IMR-90 (cell line): Measurements from ENCODE around the gene GRIFIN. TPM values are rescaled to one million over a fixed set of nuclear protein-coding genes. Genes with fewer than 3 reads are reported as not detected.

Experiments
- ATAC-seq: fragments of 200-7000 bp; cut with Tn5 transposase; 2 replicates; pipeline ENCODE4 v1.9.1; 2020; ENCODE audit warnings: low read depth, mild to moderate bottlenecking, moderate library complexity
- BruUV-seq: library from RNA; stranded (reverse); fragments of 400-500 nt; replicated peaks from 2 replicates; lab custom pipeline; 2021; lab: Mats Ljungman, UMichigan
- CTCF ChIA-PET: fragments of 300-600 bp; formaldehyde crosslinking; extraction: SDS; loops from one replicate; lab custom pipeline; 2021; ENCODE audit warnings: antibody characterized with exemption; lab: Yijun Ruan, JAX
- POLR2A ChIA-PET: fragments of 300-600 bp; sonication (Branson Sonifier 250); formaldehyde crosslinking; loops from one replicate; lab custom pipeline; 2022; ENCODE audit warnings: antibody characterized with exemption; ENCODE audit not compliant: unreplicated experiment; lab: Charles Lee
- DNase-seq: peaks from one replicate; pipeline ENCODE4 v3.0.0; 2013
- H2AFZ ChIP-seq: replicated peaks from 2 replicates; pipeline ENCODE3; 2013; ENCODE audit warnings: low read length, mild to moderate bottlenecking; ENCODE audit not compliant: poor library complexity
- H2AK5ac ChIP-seq: 2 replicates; pipeline ENCODE4 v1.6.1; 2013; ENCODE audit warnings: low read depth, low read length, inconsistent platforms
- H2AK9ac ChIP-seq: replicated peaks from 2 replicates; pipeline ENCODE3; 2013; ENCODE audit warnings: mild to moderate bottlenecking, low read depth, low read length, moderate library complexity; ENCODE audit not compliant: poor library complexity
- H2BK120ac ChIP-seq: 2 replicates; pipeline ENCODE4 v1.6.1; 2013; ENCODE audit warnings: low read depth, low read length, inconsistent platforms
- H2BK15ac ChIP-seq: 3 replicates; pipeline ENCODE4 v1.6.1; 2013; ENCODE audit warnings: low read depth, low read length, inconsistent platforms
- H2BK20ac ChIP-seq: 2 replicates; pipeline ENCODE4 v1.6.1; 2013; ENCODE audit warnings: low read depth, mild to moderate bottlenecking, inconsistent platforms, low read length, moderate library complexity
- H2BK5ac ChIP-seq: 2 replicates; pipeline ENCODE4 v1.6.1; 2013; ENCODE audit warnings: mild to moderate bottlenecking, low read depth, low read length, inconsistent platforms; ENCODE audit not compliant: poor library complexity, severe bottlenecking
- H3K14ac ChIP-seq: replicated peaks from 2 replicates; pipeline ENCODE4 v1.6.1; 2013; ENCODE audit warnings: low read depth, low read length, inconsistent platforms
- H3K18ac ChIP-seq: 2 replicates; pipeline ENCODE4 v1.6.1; 2013; ENCODE audit warnings: low read depth, low read length, control low read depth
- H3K23ac ChIP-seq: 2 replicates; pipeline ENCODE4 v1.6.1; 2013; ENCODE audit warnings: low read depth, low read length, inconsistent platforms
- H3K27ac ChIP-seq: 2 replicates; pipeline ENCODE4 v1.5.1; 2013; ENCODE audit warnings: mild to moderate bottlenecking, control low read depth, low read length; ENCODE audit not compliant: insufficient read depth
- H3K27me3 ChIP-seq: 2 replicates; pipeline ENCODE4 v1.6.1; 2013; ENCODE audit warnings: low read length; ENCODE audit not compliant: control insufficient read depth, insufficient read depth
- H3K36me3 ChIP-seq: 2 replicates; pipeline ENCODE4 v1.6.1; 2013; ENCODE audit warnings: low read length, mixed read lengths; ENCODE audit not compliant: control insufficient read depth, insufficient read depth
- H3K4ac ChIP-seq: 2 replicates; pipeline ENCODE4 v1.6.1; 2013; ENCODE audit warnings: low read depth, low read length, inconsistent platforms
- H3K4me1 ChIP-seq: 2 replicates; pipeline ENCODE4 v1.6.1; 2013; ENCODE audit warnings: low read length, mixed read lengths; ENCODE audit not compliant: control insufficient read depth, insufficient read depth
- H3K4me2 ChIP-seq: 2 replicates; pipeline ENCODE4 v1.6.1; 2013; ENCODE audit warnings: low read depth, mild to moderate bottlenecking, control low read depth, low read length, moderate library complexity
- H3K4me3 ChIP-seq: 2 replicates; pipeline ENCODE4 v1.5.1; 2013; ENCODE audit warnings: low read depth, mild to moderate bottlenecking, control low read depth, low read length, moderate library complexity; ENCODE audit not compliant: insufficient read depth
- H3K56ac ChIP-seq: 2 replicates; pipeline ENCODE4 v1.6.1; 2013; ENCODE audit warnings: low read length, inconsistent platforms; ENCODE audit not compliant: insufficient read depth; ENCODE audit errors: extremely low read depth
- H3K79me1 ChIP-seq, 2 experiments: 2 replicates each; pipeline ENCODE4 v1.6.1; 2013; ENCODE audit warnings: low read length in 2 of 2, inconsistent platforms in 1 of 2, low read depth in 1 of 2
- H3K9ac ChIP-seq: 2 replicates; pipeline ENCODE4 v1.6.1; 2013; ENCODE audit warnings: low read depth, low read length, control low read depth
- H3K9me1 ChIP-seq: 2 replicates; pipeline ENCODE4 v1.6.1; 2013; ENCODE audit warnings: low read length, inconsistent platforms; ENCODE audit not compliant: insufficient read depth
- H3K9me3 ChIP-seq: 2 replicates; pipeline ENCODE4 v1.6.1; 2013; ENCODE audit warnings: low read length; ENCODE audit not compliant: control insufficient read depth, insufficient read depth
- H4K20me1 ChIP-seq: 2 replicates; pipeline ENCODE4 v1.6.1; 2013; ENCODE audit warnings: low read length, inconsistent platforms; ENCODE audit not compliant: insufficient read depth
- H4K5ac ChIP-seq: 2 replicates; pipeline ENCODE4 v1.6.1; 2013; ENCODE audit warnings: mild to moderate bottlenecking, low read depth, low read length, control low read depth
- H4K8ac ChIP-seq, 2 experiments: 2 replicates each; pipeline ENCODE4 v1.6.1; 2013; ENCODE audit warnings: low read depth in 2 of 2, low read length in 2 of 2, control low read depth in 1 of 2, inconsistent platforms in 1 of 2
- H4K91ac ChIP-seq: 2 replicates; pipeline ENCODE4 v1.6.1; 2013; ENCODE audit warnings: low read depth, low read length, inconsistent platforms; ENCODE audit not compliant: insufficient read depth
- CHD1 ChIP-seq: IDR thresholded peaks from 2 replicates; pipeline ENCODE4 v1.6.1; 2012; ENCODE audit warnings: low read depth, low read length, improper control_type of control experiment
- FOS ChIP-seq: fragments of 150-350 bp; IDR thresholded peaks from 2 replicates; pipeline ENCODE4 v1.6.1; 2016; ENCODE audit warnings: low read depth, low read length
- MAZ ChIP-seq: IDR thresholded peaks from 2 replicates; pipeline ENCODE4 v1.6.1; 2012; ENCODE audit warnings: low read depth, mild to moderate bottlenecking, low read length, improper control_type of control experiment, moderate library complexity, borderline replicate concordance
- MXI1 ChIP-seq: IDR thresholded peaks from 2 replicates; pipeline ENCODE4 v1.6.1; 2012; ENCODE audit warnings: low read depth, mild to moderate bottlenecking, low read length, moderate library complexity, borderline replicate concordance
- WGBS, 2 experiments: methylation state at CpG; one replicate each; pipeline versions ENCODE4 v1.1.5 to v1.1.7; 2013; ENCODE audit warnings: missing lambda C conversion rate in 2 of 2; ENCODE audit not compliant: insufficient read length in 1 of 2; ENCODE audit errors: extremely low coverage in 2 of 2; 5-methylcytosine and 5-hydroxymethylcytosine counted together
- dilution Hi-C: fragments of 300-500 bp; cut with HindIII; formaldehyde crosslinking; loops from one replicate; pipeline ENCODE4 v1.14.3; 2018; ENCODE audit warnings: low sequenced_read_pairs; ENCODE audit not compliant: unreplicated experiment
- in situ Hi-C: fragments of 300-500 bp; cut with MboI; formaldehyde crosslinking; loops from 3 replicates; pipeline ENCODE4 v1.14.3; 2019; ENCODE audit warnings: low sequenced_read_pairs, inconsistent platforms, mixed read lengths
- intact Hi-C: fragments of 100-400 bp; cut with micrococcal nuclease; formaldehyde crosslinking; loops from 2 replicates; pipeline ENCODE4 v1.10.0; 2022
- polyA plus RNA-seq, 3 experiments: library from polyadenylated mRNA; depleted of rRNA; stranded (reverse); fragments of >200 nt; gene quantifications; 2 replicates each; pipeline ENCODE4 v1.2.3, GENCODE V29; 2012; ENCODE audit warnings: low replicate concordance in 1 of 3
- total RNA-seq: library from RNA; depleted of rRNA; stranded (reverse); fragments of >200 nt; gene quantifications from 2 replicates; pipeline ENCODE4 v1.2.3, GENCODE V29; 2012

The GRIFIN gene
- total and polyA plus RNA-seq, 2 of the 4 experiments (the other 2 are of a cell fraction): not detected

DNA sequence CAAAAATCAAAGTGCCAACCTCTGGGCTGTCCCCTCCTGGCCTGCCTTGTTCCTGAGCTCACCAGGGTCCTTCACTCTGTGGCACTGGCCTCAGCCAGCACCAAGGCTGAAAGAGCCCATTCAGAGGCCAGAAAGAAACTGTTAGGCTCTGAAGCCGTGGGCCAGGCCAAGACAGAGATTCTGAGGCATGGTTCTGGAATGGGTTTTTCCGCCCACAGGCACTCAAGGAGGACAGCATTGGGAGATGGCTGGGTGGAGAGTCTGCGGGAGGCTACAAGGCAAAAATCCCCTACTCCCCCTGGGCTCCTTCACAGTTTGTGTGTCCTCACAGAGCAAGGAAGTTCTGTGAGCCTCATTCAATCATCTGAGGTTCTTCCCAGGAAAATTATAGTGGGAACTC is 31.7 kb downstream of the GRIFIN start:
- BruUV-seq: no TSS peak
- Histone ChIP-seq H2BK120ac (no peak overlapping the region), H4K8ac (no peak overlapping the region), H4K5ac (no peak overlapping the region), H3K36me3 (0 out of 2 replicates have a peak, but pooled peaks cover 1% of the 10 kb centered on the region), H2BK20ac (no peak overlapping the region), H3K14ac (peak overlapping the region; percentile 72; the same call in 1 of the 2 replicates), H3K4ac (no peak overlapping the region), H3K79me1 (no peaks in the 10 kb centered on the region), H2BK15ac (no peak overlapping the region), H3K4me1 (no peaks in the 10 kb centered on the region), H2AK5ac (no peak overlapping the region), H3K4me3 (no peak overlapping the region), H3K4me2 (no peak overlapping the region), H2BK5ac (no peak overlapping the region), H2AK9ac (no peak overlapping the region), H3K18ac (no peak overlapping the region), H3K9me3 (no peaks in the 10 kb centered on the region), H4K91ac (no peak overlapping the region), H3K9ac (no peak overlapping the region), H3K23ac (peak overlapping the region; percentile 11; the same call in 1 of the 2 replicates), H3K9me1 (no peaks in the 10 kb centered on the region), H2AFZ (peak overlapping the region; percentile 64), H3K27me3 (no peaks in the 10 kb centered on the region), H3K27ac (no peak overlapping the region), H3K56ac (no peak overlapping the region), H4K20me1 (no peaks in the 10 kb centered on the region)
- ChIA-PET POLR2A (no interaction called here), CTCF (no interaction called here)
- TF ChIP-seq CHD1 (no peak), MAZ (0 out of 2 replicates have a peak, but pooled peaks have one; percentile 7), FOS (no peak), MXI1 (no peak)
- no CpG with 5 or more reads among the region's 3 CpGs for WGBS, 2 experiments
- dilution Hi-C loops: no loop called here
- in situ Hi-C loops: no loop called here
- ATAC-seq (peak; percentile 88), DNase-seq (peak; percentile 84)
- intact Hi-C loops: no loop called here
